C4-2B (cell line): Measurements from ENCODE around the gene ORAI2.
"Not testable (repeated sequence)": the region's sequence is repeated elsewhere in the genome, so short reads cannot be mapped to it uniquely, and the experiment has no call there.

Source experiments
- H3K27ac ChIP-seq: fragments of 450-650 bp; 2 replicates; pipeline ENCODE4 v1.5.1; 2017
- CTCF ChIP-seq: fragments of 450-650 bp; conservative IDR thresholded peaks from 2 replicates; pipeline ENCODE4 v1.5.1; 2017; ENCODE audit warnings: mild to moderate bottlenecking
- ZFX ChIP-seq: fragments of 450-650 bp; IDR thresholded peaks from 2 replicates; pipeline ENCODE4 v1.6.1; 2017

Gene ORAI2

GRCh38 chr7:102450242-102450641, 16.9 kb downstream of the ORAI2 start:
- no peak overlapping the region for H3K27ac ChIP-seq
- TF ChIP-seq ZFX (no peak), CTCF (no peak)

GRCh38 chr7:102451371-102452054, 18.1 kb downstream of the ORAI2 start:
- TF ChIP-seq ZFX: no peak
- TF ChIP-seq CTCF: no peak
- no peak overlapping the region for H3K27ac ChIP-seq

GRCh38 chr7:102452451-102452850, 19.1 kb downstream of the ORAI2 start:
- TF ChIP-seq ZFX (no peak), CTCF (no peak)
- no peak overlapping the region for H3K27ac ChIP-seq

GRCh38 chr7:102453319-102453718, 19.9 kb downstream of the ORAI2 start:
- H3K27ac ChIP-seq: no peak overlapping the region
- TF ChIP-seq ZFX: no peak
- TF ChIP-seq CTCF: no peak

- H3K27ac ChIP-seq: no peak overlapping the region
- no peak for TF ChIP-seq CTCF
- TF ChIP-seq ZFX: no peak
Measured at GRCh38 chr7:102454468-102454867, 21.1 kb downstream of the ORAI2 start.

GRCh38 chr7:102454932-102455331, 21.6 kb downstream of the ORAI2 start:
- not testable (repeated sequence) for H3K27ac ChIP-seq

GRCh38 chr7:102455596-102455995, 22.2 kb downstream of the ORAI2 start:
- H3K27ac ChIP-seq: no peak overlapping the region
- TF ChIP-seq ZFX (no peak), CTCF (no peak)

- TF ChIP-seq ZFX (no peak), CTCF (no peak)
- H3K27ac ChIP-seq: no peak overlapping the region
Measured at GRCh38 chr7:102456327-102456726, 23.0 kb downstream of the ORAI2 start.
